ENCODE measurements around the gene TJP3. TPM values are rescaled to one million over a fixed set of nuclear protein-coding genes. Genes with fewer than 3 reads are reported as not detected.

Gene TJP3
- polyA plus RNA-seq, 1 donor from 2014 or later = 0.15 TPM

- TF ChIP-seq MXI1 (conservative IDR thresholded peaks at IDR 0.05; ENCODE audit: poor library complexity, severe bottlenecking) (no peak), EP300 (conservative IDR thresholded peaks at IDR 0.05; ENCODE audit: poor library complexity, severe bottlenecking) (no peak), TAF1 (IDR thresholded peaks at IDR 0.05; ENCODE audit: low read depth) (no peak), EZH2 (IDR thresholded peaks at IDR 0.05; ENCODE audit: borderline replicate concordance, insufficient read depth, low read length, poor library complexity, severe bottlenecking) (no peak), REST (IDR thresholded peaks at IDR 0.05; ENCODE audit: borderline replicate concordance) (no peak), POLR2AphosphoS5 (IDR thresholded peaks at IDR 0.05) (no peak)
- Histone ChIP-seq H3K27ac (ENCODE audit: low read length) (no peak overlapping the region), H4K20me1 (ENCODE audit: insufficient read depth) (no peaks in the 10 kb centered on the region), H3K9me3 (ENCODE audit: low read length) (no peaks in the 10 kb centered on the region), H3K9me2 (ENCODE audit: insufficient read depth, low read length) (no peaks in the 10 kb centered on the region), H3F3A (ENCODE audit: insufficient read depth, low read length, poor library complexity, severe bottlenecking) (no peaks in the 10 kb centered on the region), H3K27me3 (ENCODE audit: insufficient read depth, low read depth, low read length) (no peaks in the 10 kb centered on the region), H2AFZ (ENCODE audit: low read depth, low read length) (no peak overlapping the region), H3K4me2 (ENCODE audit: low read length) (no peak overlapping the region), H3K4me3 (ENCODE audit: low read length) (no peak overlapping the region), H3K79me2 (replicated peaks; ENCODE audit: insufficient read depth, low read length) (no peaks in the 10 kb centered on the region), H3K36me3 (ENCODE audit: insufficient read depth, low read length) (no peaks in the 10 kb centered on the region), H3K9ac (ENCODE audit: low read length) (no peak overlapping the region)
Observed at GRCh38 chr19:3743486-3743885, 35.3 kb downstream of the TJP3 start.

DNA sequence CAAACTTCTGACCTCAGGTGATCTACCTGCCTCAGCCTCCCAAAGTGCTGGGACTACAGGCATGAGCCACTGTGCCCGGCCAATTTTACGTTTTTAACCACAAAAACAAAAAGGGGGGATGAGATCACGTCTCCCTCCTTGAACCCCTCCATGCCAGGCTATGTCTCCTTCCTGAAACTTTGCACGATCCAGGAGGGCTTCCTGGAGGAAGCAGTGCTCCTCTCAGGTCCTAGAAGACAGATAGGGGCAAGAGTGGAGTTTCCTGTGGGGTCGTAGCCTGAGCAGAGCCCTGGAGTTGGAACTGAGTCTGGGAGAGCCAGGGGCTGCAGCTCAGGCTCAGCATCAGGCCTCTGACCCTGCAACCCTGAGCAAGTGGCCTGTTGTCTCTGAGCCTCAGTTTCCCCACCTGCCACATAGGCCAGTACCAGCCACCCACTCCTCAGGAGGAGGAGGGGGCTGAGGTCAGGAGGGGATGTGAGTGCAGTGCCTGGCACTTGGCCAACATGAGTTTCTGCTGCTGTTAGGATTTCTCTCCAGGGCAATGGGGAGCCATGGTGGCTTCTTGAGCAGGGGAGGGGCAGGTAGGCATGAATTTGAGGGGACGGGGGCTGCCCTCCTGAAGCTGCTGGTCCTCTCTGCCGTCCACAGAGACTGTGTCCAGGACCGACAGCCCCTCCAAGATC, 37.3 kb downstream of the TJP3 start:
- Histone ChIP-seq H3K4me3 (ENCODE audit: low read length) (no peak overlapping the region), H3K9me3 (ENCODE audit: low read length) (no peaks in the 10 kb centered on the region), H3K36me3 (ENCODE audit: insufficient read depth, low read length) (no peaks in the 10 kb centered on the region), H3K27ac (ENCODE audit: low read length) (no peak overlapping the region), H3K79me2 (replicated peaks; ENCODE audit: insufficient read depth, low read length) (no peaks in the 10 kb centered on the region), H3K27me3 (ENCODE audit: insufficient read depth, low read depth, low read length) (no peaks in the 10 kb centered on the region), H3K4me2 (ENCODE audit: low read length) (no peak overlapping the region), H3K9me2 (ENCODE audit: insufficient read depth, low read length) (no peaks in the 10 kb centered on the region), H3F3A (ENCODE audit: insufficient read depth, low read length, poor library complexity, severe bottlenecking) (no peaks in the 10 kb centered on the region), H2AFZ (ENCODE audit: low read depth, low read length) (no peak overlapping the region), H3K9ac (ENCODE audit: low read length) (no peak overlapping the region), H4K20me1 (ENCODE audit: insufficient read depth) (no peaks in the 10 kb centered on the region)
- TF ChIP-seq TAF1 (IDR thresholded peaks at IDR 0.05; ENCODE audit: low read depth) = no peak
- no peak for TF ChIP-seq EZH2 (IDR thresholded peaks at IDR 0.05; ENCODE audit: borderline replicate concordance, insufficient read depth, low read length, poor library complexity, severe bottlenecking)
- TF ChIP-seq CTCF (IDR thresholded peaks at IDR 0.05; ENCODE audit: poor library complexity, severe bottlenecking) = no peak
- TF ChIP-seq SMC3 (conservative IDR thresholded peaks at IDR 0.05; ENCODE audit: poor library complexity) = no peak
- TF ChIP-seq EP300 (conservative IDR thresholded peaks at IDR 0.05; ENCODE audit: poor library complexity, severe bottlenecking) = no peak
- no peak for TF ChIP-seq RAD21 (conservative IDR thresholded peaks at IDR 0.05)
- no peak for TF ChIP-seq REST (IDR thresholded peaks at IDR 0.05; ENCODE audit: borderline replicate concordance)
- TF ChIP-seq MXI1 (conservative IDR thresholded peaks at IDR 0.05; ENCODE audit: poor library complexity, severe bottlenecking) = no peak
- TF ChIP-seq POLR2AphosphoS5 (IDR thresholded peaks at IDR 0.05) = no peak

Measured in neural cell (in vitro differentiated cells).